GM12891 (cell line): ENCODE results near the gene SPATA16.

Experiments
- DNase-seq: peaks from one replicate; pipeline ENCODE4 v3.0.0; 2011; ENCODE audit warnings: low spot score; ENCODE audit not compliant: insufficient read length
- FAIRE-seq: peaks from 2 replicates; lab custom pipeline; 2011; peaks lifted over from hg19 to GRCh38; lab: Jason Lieb, UNC
- PAX5 ChIP-seq: IDR thresholded peaks from 2 replicates; pipeline ENCODE4 v1.6.1; 2011; ENCODE audit warnings: low read length, moderate library complexity, mild to moderate bottlenecking; ENCODE audit not compliant: insufficient read depth, severe bottlenecking
- POLR2A ChIP-seq: IDR thresholded peaks from 2 replicates; pipeline ENCODE4 v1.6.1; 2011; ENCODE audit warnings: low read depth, low read length, control low read depth
- POLR2AphosphoS5 ChIP-seq: IDR thresholded peaks from 2 replicates; pipeline ENCODE4 v1.6.1; 2011; ENCODE audit warnings: low read depth, low read length, control low read depth
- POU2F2 ChIP-seq: IDR thresholded peaks from 2 replicates; pipeline ENCODE4 v1.6.1; 2011; ENCODE audit warnings: low read depth, mild to moderate bottlenecking, control low read depth, low read length, moderate library complexity
- SPI1 ChIP-seq: IDR thresholded peaks from 2 replicates; pipeline ENCODE4 v1.6.1; 2011; ENCODE audit warnings: low read depth, low read length, control low read depth
- TAF1 ChIP-seq: IDR thresholded peaks from 2 replicates; pipeline ENCODE4 v1.6.1; 2011; ENCODE audit warnings: low read depth, low read length, control low read depth

The SPATA16 gene

DNA sequence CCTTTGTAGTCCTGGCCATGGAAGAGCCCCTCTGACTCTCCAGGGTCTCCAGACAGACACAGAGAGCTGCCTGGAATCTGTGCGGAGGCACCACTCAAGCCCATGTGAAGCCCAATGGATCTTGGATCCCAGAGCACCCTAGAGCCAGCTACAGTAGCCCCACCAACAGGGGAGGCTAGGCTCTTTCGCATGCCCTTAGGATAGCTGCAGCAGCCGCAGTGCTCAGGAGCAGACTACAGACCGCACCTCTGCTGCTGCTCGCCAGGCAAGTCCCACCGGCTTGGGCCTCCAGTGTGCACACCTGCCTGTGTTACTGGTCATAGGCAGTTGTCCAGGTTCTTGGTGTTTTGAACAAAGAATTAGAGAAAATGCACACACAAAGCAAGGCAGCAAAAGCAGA is 131.6 kb downstream of the SPATA16 start:
- TF ChIP-seq POLR2A (no peak), PAX5 (no peak), POLR2AphosphoS5 (no peak), SPI1 (no peak), TAF1 (no peak), POU2F2 (no peak)
- no peak for FAIRE-seq
- DNase-seq = no peak

GRCh38 chr3:173008978-173009377 is 132.1 kb downstream of the SPATA16 start:
- FAIRE-seq = no peak
- DNase-seq = no peak
- no peak for TF ChIP-seq POLR2AphosphoS5
- TF ChIP-seq SPI1 = no peak
- TF ChIP-seq TAF1 = no peak

GRCh38 chr3:173007079-173007723 is 133.8 kb downstream of the SPATA16 start:
- no peak for FAIRE-seq
- TF ChIP-seq SPI1 = no peak
- no peak for TF ChIP-seq POLR2AphosphoS5
- TF ChIP-seq TAF1 = no peak
- TF ChIP-seq POU2F2 = no peak
- no peak for TF ChIP-seq PAX5
- no peak for TF ChIP-seq POLR2A
- no peak for DNase-seq

DNA sequence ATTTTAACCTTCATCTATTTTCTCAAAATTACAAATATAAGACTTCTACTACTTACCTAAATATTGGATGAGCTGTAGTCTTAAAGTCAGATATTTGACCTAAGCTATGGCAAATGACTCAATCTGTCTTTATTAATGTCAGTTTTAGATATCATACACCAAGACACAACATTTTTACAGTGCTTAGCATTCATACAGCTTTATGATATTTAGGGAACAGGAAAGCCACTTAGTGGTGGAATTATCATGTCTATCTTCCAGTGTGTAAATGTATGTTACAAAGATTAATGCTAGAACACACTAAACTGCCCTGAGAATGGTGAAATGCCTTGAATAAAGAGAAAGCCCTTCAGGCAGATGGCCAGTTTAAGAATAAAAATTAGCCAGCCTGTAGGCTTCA is 135.0 kb downstream of the SPATA16 start:
- TF ChIP-seq POLR2AphosphoS5 = no peak
- no peak for TF ChIP-seq POLR2A
- TF ChIP-seq SPI1 = no peak
- TF ChIP-seq TAF1 = no peak
- TF ChIP-seq POU2F2 = no peak
- TF ChIP-seq PAX5 = no peak
- FAIRE-seq (no peak), DNase-seq (no peak)

- FAIRE-seq = no peak
- TF ChIP-seq POLR2A = no peak
- TF ChIP-seq TAF1 = no peak
- TF ChIP-seq POLR2AphosphoS5 = no peak
- no peak for TF ChIP-seq PAX5
- TF ChIP-seq SPI1 = no peak
- no peak for TF ChIP-seq POU2F2
- DNase-seq = no peak
Observed at GRCh38 chr3:173004681-173005080, 136.4 kb downstream of the SPATA16 start.

GRCh38 chr3:173003956-173004355 is 137.1 kb downstream of the SPATA16 start:
- DNase-seq (no peak), FAIRE-seq (no peak)
- no peak for TF ChIP-seq POLR2A
- TF ChIP-seq SPI1 = no peak
- no peak for TF ChIP-seq POLR2AphosphoS5
- no peak for TF ChIP-seq POU2F2
- no peak for TF ChIP-seq PAX5
- TF ChIP-seq TAF1 = no peak

DNA sequence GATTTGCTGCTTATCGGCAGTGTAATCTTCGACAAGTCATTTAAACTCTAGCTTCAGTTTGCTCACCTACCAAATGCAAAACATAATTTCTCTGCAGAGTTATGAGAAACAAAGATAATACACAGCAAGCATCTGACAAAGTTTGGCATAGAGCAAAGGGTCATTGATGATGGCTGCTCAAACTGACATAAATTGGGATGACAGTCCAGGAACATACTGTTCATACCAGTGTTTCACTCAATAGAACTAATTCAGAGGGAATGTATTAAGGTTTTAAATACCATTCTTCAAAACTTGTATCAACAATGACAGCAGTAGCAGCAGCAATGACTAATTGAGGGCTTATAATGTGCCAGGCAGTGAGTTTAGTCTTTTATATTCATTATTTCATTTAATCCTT is 137.6 kb downstream of the SPATA16 start:
- no peak for DNase-seq
- TF ChIP-seq POLR2AphosphoS5 (no peak), SPI1 (no peak), TAF1 (no peak), PAX5 (no peak), POU2F2 (no peak), POLR2A (no peak)
- no peak for FAIRE-seq

DNA sequence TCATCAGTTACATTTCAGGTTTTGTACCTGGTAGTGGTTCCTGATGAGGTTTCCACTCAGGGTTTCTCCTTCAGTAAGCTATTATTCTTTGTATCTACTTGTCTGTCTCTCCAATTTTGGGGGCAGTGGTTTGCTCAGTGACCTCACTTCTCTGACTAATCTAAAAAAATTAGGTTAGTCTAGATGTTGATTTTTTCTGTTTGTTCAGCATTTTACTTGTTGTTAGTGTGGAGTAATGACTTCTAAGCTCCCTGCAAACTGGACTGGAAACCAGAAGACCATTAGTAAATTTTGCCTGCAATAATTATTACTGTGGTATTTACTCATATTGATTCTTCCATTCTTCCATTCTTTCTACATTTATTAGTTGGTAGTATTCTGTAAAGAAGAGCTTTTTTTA is 139.4 kb downstream of the SPATA16 start:
- DNase-seq (no peak), FAIRE-seq (no peak)
- TF ChIP-seq POLR2AphosphoS5 (no peak), TAF1 (no peak), SPI1 (no peak), PAX5 (no peak), POU2F2 (no peak), POLR2A (no peak)

DNA sequence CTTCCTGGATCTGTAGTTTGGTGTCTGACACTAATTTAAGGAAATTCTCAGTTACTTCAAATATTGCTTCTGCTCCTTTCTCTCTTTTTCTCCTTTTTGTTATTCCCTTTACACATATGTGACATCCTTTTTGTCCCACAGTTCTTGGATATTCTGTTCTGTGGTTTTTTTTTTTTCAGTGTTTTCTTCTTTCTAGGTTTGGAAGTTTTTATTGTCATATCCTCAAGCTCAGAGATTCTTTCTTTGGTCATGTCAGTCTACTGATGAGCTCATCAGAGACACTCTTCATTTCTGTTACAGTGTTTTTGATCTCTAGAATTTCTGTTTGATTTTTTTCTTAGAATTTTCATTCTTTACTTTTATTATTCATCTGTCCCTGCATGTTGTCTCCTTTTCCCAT is 140.5 kb downstream of the SPATA16 start:
- TF ChIP-seq TAF1 = no peak
- FAIRE-seq = no peak

DNA sequence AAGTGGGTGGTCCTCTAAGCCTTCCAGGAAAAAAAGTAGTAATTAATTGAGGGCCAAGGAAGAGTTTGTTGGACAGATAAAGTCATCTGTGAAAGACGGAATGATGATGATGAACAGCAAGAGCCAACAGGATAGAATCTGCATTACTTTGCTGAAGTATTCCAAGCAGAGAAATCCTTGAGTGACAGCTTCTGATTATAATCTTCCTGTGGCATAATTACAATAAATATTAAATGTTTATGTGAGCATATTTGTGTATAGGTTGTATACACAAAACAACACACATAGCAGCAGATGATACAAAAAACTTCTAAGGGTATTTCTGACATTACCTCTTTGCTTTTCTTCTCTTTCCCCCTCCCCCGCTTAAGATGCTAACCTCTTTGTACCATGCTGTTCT is 147.6 kb downstream of the SPATA16 start:
- no peak for DNase-seq
- TF ChIP-seq POLR2AphosphoS5 = no peak
- no peak for TF ChIP-seq SPI1
- no peak for TF ChIP-seq TAF1
- TF ChIP-seq PAX5 = no peak
- FAIRE-seq = no peak

More for the DNA sequence above, 140.5 kb downstream of the SPATA16 start:
- no peak for DNase-seq

DNA sequence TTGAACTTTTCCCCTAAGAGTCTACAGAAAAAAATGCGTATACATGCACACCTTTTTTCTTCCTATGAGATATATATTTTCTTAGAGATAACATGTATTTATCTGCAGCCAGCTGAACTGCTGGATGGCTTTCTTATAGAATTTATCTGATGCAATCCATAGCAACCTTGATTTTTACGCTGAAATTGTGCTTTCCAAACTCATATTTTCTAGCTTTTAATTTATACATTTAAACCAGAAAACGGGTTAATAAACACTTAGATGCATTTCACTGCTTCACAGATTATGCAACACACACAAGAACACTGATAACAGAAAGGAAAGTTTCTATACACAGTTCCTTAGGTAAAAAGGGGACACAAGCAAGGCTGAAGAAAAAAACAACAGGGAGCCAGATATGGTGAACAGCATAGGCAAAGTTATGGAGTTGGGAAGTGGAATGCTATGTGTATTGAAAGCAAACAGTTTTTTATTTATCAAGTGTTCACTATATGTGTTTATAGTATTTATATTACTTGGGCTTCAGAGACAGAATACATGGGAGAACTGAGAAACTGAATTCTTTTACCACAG is 149.5 kb downstream of the SPATA16 start:
- FAIRE-seq (no peak), DNase-seq (no peak)
- TF ChIP-seq POLR2A (no peak), PAX5 (no peak)
